NCI-H1048 (cell line): ENCODE data around the gene CAMSAP3.
A peak's percentile ranks its signal among the peaks of the same experiment; 100 is the strongest.

ENCODE experiments used
- DNase-seq: peaks from one replicate; lab custom pipeline; 2025; lab: John Stamatoyannopoulos, UW

Gene CAMSAP3, protein sequence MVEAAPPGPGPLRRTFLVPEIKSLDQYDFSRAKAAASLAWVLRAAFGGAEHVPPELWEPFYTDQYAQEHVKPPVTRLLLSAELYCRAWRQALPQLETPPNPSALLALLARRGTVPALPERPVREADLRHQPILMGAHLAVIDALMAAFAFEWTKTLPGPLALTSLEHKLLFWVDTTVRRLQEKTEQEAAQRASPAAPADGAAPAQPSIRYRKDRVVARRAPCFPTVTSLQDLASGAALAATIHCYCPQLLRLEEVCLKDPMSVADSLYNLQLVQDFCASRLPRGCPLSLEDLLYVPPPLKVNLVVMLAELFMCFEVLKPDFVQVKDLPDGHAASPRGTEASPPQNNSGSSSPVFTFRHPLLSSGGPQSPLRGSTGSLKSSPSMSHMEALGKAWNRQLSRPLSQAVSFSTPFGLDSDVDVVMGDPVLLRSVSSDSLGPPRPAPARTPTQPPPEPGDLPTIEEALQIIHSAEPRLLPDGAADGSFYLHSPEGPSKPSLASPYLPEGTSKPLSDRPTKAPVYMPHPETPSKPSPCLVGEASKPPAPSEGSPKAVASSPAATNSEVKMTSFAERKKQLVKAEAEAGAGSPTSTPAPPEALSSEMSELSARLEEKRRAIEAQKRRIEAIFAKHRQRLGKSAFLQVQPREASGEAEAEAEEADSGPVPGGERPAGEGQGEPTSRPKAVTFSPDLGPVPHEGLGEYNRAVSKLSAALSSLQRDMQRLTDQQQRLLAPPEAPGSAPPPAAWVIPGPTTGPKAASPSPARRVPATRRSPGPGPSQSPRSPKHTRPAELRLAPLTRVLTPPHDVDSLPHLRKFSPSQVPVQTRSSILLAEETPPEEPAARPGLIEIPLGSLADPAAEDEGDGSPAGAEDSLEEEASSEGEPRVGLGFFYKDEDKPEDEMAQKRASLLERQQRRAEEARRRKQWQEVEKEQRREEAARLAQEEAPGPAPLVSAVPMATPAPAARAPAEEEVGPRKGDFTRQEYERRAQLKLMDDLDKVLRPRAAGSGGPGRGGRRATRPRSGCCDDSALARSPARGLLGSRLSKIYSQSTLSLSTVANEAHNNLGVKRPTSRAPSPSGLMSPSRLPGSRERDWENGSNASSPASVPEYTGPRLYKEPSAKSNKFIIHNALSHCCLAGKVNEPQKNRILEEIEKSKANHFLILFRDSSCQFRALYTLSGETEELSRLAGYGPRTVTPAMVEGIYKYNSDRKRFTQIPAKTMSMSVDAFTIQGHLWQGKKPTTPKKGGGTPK

DNA sequence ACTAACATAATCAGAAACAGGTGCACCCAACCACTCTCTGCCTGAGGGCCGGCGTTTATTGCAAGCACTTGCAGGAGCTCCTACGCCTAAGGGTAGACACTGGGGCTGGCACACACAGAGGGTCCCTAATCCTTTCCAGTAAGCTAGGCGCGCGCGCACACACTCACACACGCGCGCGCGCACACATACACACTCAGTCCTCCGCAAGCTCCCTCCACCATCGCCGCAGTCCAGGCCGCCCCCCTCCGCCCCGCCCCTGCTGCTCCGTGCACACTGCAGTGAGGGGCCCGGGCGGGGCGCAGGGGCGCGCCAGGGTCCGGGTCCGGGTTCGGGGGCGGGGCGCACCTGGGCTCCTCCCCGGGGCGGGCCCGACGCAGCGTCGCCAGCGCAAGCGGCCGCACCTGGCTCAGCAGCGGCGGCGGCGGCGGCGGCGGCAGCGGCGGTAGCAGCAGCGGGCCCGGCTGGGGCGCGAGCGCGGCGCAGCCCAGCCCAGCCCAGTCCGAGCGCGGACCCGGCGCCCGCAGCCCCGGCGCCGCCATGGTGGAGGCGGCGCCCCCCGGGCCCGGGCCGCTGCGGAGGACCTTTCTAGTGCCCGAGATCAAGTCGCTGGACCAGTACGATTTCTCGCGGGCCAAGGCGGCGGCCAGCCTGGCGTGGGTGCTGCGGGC lies at the start of gene CAMSAP3:
TSS of gene CAMSAP3 (plus strand) at position 398 of the 668 bp plus-strand sequence. CDS start at position 538, 140 bp downstream.
- no peak for DNase-seq

- DNase-seq = no peak
Measured at GRCh38 chr19:7545904-7546303, 49.8 kb upstream of the CAMSAP3 start.

- no peak for DNase-seq
Measured at GRCh38 chr19:7547159-7547558, 48.5 kb upstream of the CAMSAP3 start.

GRCh38 chr19:7549429-7550148 lies 46.1 kb upstream of the CAMSAP3 start:
- DNase-seq = no peak

GRCh38 chr19:7550169-7550770 lies 45.4 kb upstream of the CAMSAP3 start:
- DNase-seq = no peak

DNA sequence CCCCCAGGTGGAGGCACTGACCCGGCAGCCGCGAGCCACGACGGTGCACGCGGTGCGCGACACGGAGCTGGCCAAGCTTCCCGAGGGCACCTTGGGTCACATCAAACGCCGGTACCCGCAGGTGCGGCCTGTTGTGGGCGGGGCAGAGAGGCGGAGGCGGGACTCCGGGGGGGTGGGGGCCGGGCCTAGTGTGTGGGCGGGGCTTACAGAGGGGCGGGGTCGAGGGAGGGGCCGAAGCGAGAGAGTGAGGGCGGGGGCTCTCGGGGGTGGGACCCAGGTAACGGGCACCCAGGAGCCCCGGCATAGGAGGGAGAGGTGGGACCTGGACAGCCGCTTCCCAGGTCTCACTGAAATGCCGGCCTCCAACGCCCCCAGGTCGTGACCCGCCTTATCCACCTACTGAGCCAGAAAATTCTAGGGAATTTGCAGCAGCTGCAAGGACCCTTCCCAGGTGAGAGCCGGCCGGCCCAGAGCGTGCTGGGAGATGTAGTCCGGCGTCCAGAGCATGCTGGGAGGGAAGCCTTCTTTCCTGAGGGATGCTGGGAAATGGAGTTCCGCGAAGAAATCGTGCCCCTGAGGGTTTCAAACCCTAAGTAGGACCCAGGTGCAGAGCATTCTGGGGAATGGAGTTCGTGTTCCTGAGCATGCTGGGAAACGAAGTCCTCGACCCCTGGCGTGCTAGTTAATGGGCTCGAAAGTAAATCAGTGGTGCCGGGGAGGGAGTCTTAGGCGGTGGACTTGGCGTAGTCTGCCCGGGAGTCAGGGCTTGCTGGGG lies 44.5 kb upstream of the CAMSAP3 start:
- peak; percentile 59 for DNase-seq

GRCh38 chr19:7552781-7553180 lies 42.9 kb upstream of the CAMSAP3 start:
- DNase-seq = no peak

DNA sequence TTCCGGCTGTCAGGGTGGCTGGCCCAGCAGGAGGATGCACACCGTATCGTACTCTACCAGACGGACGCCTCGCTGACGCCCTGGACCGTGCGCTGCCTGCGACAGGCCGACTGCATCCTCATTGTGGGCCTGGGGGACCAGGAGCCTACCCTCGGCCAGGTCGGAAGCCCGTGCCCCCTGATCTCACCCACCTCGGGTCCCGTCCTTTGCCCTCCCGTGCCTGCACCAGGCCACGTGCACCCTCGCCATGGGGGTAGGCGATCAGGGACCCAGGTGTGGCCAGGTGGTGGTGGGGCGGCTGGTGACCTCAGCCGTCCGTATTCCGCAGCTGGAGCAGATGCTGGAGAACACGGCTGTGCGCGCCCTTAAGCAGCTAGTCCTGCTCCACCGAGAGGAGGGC lies 41.1 kb upstream of the CAMSAP3 start:
- no peak for DNase-seq

DNA sequence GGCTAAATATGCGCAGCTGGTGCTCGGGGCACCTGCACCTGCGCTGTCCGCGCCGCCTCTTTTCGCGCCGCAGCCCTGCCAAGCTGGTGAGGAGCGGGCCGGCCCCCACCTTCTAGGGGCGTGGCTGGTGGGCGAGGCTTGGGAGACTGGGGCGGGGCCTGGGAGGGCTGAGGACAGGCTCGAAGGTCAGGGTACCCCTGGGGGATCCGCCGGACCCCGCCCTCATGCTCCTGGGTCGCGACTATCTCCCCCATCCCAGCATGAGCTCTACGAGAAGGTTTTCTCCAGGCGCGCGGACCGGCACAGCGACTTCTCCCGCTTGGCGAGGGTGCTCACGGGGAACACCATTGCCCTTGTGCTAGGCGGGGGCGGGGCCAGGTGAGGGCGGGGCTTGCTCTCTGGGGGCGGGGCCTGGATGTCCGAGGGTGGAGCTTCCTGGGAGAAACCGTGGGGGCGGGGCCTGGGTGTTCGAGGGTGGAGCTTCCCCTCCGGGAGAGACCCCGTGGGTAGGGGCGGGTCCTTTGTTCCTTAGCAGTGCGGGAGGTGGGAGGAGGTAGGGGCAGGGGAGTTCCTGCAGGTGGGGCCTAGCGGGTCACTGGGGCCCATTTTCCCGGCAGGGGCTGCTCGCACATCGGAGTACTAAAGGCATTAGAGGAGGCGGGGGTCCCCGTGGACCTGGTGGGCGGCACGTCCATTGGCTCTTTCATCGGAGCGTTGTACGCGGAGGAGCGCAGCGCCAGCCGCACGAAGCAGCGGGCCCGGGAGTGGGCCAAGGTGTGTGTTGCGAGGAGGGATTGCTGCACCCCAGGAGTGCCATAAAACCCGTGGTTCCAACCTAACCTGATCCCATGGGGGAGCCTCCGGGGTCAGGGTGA lies 40.4 kb upstream of the CAMSAP3 start:
- no peak for DNase-seq

- DNase-seq = no peak
Measured at GRCh38 chr19:7556696-7557315, 38.9 kb upstream of the CAMSAP3 start.

- DNase-seq = no peak
Measured at GRCh38 chr19:7558667-7559066, 37.0 kb upstream of the CAMSAP3 start.

DNA sequence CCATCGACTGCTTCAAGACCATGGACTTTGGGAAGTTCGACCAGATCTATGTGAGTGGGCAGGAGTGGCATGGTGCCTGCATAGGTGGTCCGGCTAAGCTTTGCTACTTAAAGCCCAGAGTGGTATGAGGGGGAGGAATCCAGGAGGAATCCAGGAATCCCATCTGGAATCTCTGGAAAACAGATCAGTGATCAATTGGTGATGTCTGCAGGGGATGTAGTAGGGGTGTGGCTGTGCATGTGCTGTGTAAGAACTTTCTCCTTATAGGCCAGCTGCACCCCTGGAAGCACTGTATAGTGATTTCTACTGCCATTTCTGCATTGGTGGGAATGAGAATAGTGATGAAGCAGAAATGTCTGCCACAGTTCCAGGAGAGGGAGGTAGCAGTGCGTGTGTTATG lies 36.6 kb upstream of the CAMSAP3 start:
- no peak for DNase-seq

GRCh38 chr19:7560255-7560654 lies 35.4 kb upstream of the CAMSAP3 start:
- DNase-seq = no peak

- no peak for DNase-seq
Measured at GRCh38 chr19:7561325-7561724, 34.3 kb upstream of the CAMSAP3 start.

- DNase-seq = no peak
Measured at GRCh38 chr19:7562646-7563393, 32.8 kb upstream of the CAMSAP3 start.

GRCh38 chr19:7564866-7565265 lies 30.8 kb upstream of the CAMSAP3 start:
- no peak for DNase-seq

DNA sequence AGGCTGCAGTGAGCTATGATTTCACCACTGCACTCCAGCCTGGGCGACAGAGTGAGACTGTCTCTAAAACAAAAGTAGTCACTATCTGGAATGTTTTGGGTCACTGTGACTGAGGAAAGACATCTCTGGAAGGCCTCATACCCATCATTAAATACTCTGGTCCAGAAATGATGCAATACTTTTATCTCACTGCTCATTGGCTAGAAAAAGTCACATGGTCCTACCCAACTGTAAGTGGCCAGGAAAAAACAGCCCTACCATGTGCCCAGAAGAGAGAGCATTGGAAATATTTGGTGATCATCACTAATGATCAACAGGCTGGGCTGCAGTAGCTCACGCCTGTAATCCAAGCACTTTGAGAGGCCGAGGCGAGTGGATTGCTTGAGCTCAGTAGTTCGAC lies 30.3 kb upstream of the CAMSAP3 start:
- no peak for DNase-seq

- DNase-seq = no peak
Measured at GRCh38 chr19:7570761-7571160, 24.9 kb upstream of the CAMSAP3 start.
